Ascending aorta (tissue), 2 donors: ENCODE data around the gene DPP3. TPM values are rescaled to one million over a fixed set of nuclear protein-coding genes. Genes with fewer than 3 reads are reported as not detected.
"Not testable (repeated sequence)": the region's sequence is repeated elsewhere in the genome, so short reads cannot be mapped to it uniquely, and the experiment has no call there.

ENCODE experiments used
- DNase-seq, 2 donors: peaks; one replicate each; pipeline ENCODE4 v3.0.0-alpha.2; 2019; ENCODE audit warnings: low spot score in 2 of 2
- H3K27ac ChIP-seq, 2 donors: fragments of 200-600 bp; sonication (generic); one replicate each; pipeline ENCODE4 v1.5.1; 2016 to 2017; ENCODE audit warnings: mild to moderate bottlenecking in 1 of 2
- H3K27me3 ChIP-seq: fragments of 200-600 bp; sonication (generic); one replicate; pipeline ENCODE4 v1.5.1; 2017
- H3K36me3 ChIP-seq, 2 donors: fragments of 200-600 bp; sonication (generic); one replicate each; pipeline ENCODE4 v1.5.1; 2016
- H3K4me1 ChIP-seq, 2 donors: fragments of 200-600 bp; sonication (generic); one replicate each; pipeline ENCODE4 v1.5.1; 2016 to 2017; ENCODE audit warnings: mild to moderate bottlenecking in 1 of 2
- H3K4me3 ChIP-seq, 2 donors: fragments of 200-600 bp; sonication (generic); one replicate each; pipeline ENCODE4 v1.5.1; 2016 to 2017; ENCODE audit warnings: mild to moderate bottlenecking in 1 of 2
- H3K9me3 ChIP-seq, 2 donors: fragments of 200-600 bp; sonication (generic); one replicate each; pipeline ENCODE4 v1.5.1; 2016
- CTCF ChIP-seq, 3 experiments: fragments of 200-600 bp in 2 of 3; fragments of 450-650 bp in 1 of 3; sonication (generic) in 2 of 3; IDR thresholded peaks; one replicate each; pipeline ENCODE4 v1.5.1; 2016 to 2019; ENCODE audit warnings: antibody characterized with exemption in 3 of 3, mild to moderate bottlenecking in 1 of 3, moderate library complexity in 1 of 3
- intact Hi-C: fragments of 100-400 bp; cut with DNase I; formaldehyde crosslinking; loops from one replicate; pipeline ENCODE4 v1.15.1; 2023
- total RNA-seq: library from RNA; depleted of rRNA; stranded (reverse); fragments of >200 nt; gene quantifications from one replicate; pipeline ENCODE4 v1.1.0, GENCODE V29; 2016

DPP3 gene
- total RNA-seq, 1 donor from 2014 or later: 14.8 TPM

DNA sequence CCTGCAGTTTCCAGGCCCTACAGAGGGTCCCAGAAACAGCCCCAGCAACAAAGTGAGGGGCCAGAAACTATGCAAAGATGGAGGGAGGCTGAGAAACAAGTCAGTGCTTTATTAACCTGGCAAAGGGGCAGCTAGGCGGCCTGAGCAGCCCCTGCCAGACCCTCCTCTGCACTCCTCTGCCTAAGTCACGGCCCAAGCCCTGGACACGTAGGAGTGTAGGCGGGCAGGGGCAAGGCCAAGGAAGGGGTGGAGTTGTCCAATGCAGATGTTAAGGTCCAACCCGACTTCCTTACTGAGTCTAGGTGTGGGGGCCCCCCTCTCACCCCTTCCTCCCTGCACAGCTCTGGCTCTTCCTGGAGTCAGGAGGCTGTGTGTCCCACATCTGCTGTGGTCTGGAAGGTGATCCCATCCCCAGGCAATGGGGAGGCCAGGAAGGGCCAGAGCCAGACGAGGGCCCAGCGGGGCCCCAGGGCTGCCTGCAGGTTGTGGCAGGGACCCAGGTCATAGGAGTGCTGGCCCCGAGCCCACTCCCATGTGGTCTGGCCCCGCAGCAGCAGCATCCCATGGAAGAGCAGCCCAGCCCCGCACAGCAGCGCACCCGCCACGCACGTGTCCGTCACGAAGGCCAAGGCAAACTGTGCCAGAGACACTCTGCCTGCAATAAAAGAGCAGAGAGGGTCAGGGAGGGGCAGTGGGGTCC, 59.1 kb downstream of the DPP3 start:
- Histone ChIP-seq H3K27ac (no peak overlapping the region), H3K27me3 (no peaks in the 10 kb centered on the region), H3K9me3 (no peaks in the 10 kb centered on the region), H3K4me3 (no peak overlapping the region), H3K36me3 (peaks cover 24 to 35% of the 10 kb centered on the region in 2 donors), H3K4me1 (peaks cover 0 to 4% of the 10 kb centered on the region in 2 donors)
- intact Hi-C loops: no loop called here
- no peak for DNase-seq
- no peak for TF ChIP-seq CTCF (IDR thresholded peaks at IDR 0.05)

- no peaks in the 10 kb centered on the region for H3K27me3 ChIP-seq
- no peak overlapping the region for H3K27ac ChIP-seq
- H3K4me3 ChIP-seq: no peak overlapping the region
- H3K4me1 ChIP-seq: peaks cover 1 to 7% of the 10 kb centered on the region in 2 donors
- DNase-seq: no peak
- intact Hi-C loops: no loop called here
- peaks cover 24 to 35% of the 10 kb centered on the region in 2 donors for H3K36me3 ChIP-seq
- no peak for TF ChIP-seq CTCF (IDR thresholded peaks at IDR 0.05)
- no peaks in the 10 kb centered on the region for H3K9me3 ChIP-seq
Observed at GRCh38 chr11:66539870-66540213, 59.6 kb downstream of the DPP3 start.

DNA sequence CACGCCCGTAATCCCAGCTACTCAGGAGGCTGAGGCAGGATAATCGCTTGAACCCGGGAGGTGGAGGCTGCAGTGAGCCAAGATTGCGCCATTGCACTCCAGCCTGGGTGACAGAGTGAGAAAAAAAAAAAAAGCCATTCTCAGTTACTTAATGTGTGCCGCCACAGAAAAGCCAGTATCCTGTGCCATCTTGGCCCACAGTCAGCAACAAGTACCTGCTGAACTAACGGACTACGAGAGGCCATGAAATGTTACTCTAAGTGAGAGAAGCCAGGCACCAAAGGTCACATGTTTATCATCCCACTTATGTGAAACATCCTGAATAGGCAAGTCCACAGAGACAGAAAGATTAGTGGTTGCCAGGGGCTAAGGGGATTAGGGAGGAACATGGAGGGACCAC, 60.4 kb downstream of the DPP3 start:
- H3K9me3 ChIP-seq, H3K27ac ChIP-seq, intact Hi-C loops, DNase-seq, H3K4me3 ChIP-seq, H3K27me3 ChIP-seq: not testable (repeated sequence)
- Histone ChIP-seq H3K36me3 (peaks cover 23 to 30% of the 10 kb centered on the region in 2 donors), H3K4me1 (peaks cover 3 to 14% of the 10 kb centered on the region in 2 donors)

DNA sequence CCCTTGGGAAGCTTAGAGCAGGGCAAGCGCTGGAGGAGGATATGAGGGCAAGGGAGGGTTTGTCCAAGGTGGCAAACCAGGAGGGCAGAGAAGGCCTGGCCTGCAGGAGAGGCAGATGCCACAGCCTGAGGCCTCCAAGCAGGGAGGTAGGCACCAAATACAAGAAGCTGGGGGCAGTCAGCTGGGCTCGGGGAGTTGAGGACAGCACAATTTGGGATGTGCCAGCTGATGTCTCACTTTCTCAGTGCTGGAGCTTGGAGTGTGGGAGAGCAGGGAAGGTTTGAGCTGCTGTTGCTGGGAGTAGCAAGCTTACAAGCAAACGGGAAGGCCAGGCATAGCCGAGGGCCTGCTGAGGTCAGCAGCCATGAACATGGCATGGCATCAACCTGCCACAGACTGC, 61.7 kb downstream of the DPP3 start:
- no peak overlapping the region for H3K4me3 ChIP-seq
- TF ChIP-seq CTCF (IDR thresholded peaks at IDR 0.05): no peak
- H3K4me1 ChIP-seq: peaks cover 3 to 20% of the 10 kb centered on the region in 2 donors
- no peaks in the 10 kb centered on the region for H3K27me3 ChIP-seq
- no peaks in the 10 kb centered on the region for H3K9me3 ChIP-seq
- H3K27ac ChIP-seq: no peak overlapping the region
- peaks cover 12 to 23% of the 10 kb centered on the region in 2 donors for H3K36me3 ChIP-seq
- no peak for DNase-seq
- intact Hi-C loops: no loop called here

- no peak for DNase-seq
- Histone ChIP-seq H3K4me3 (no peak overlapping the region), H3K9me3 (no peaks in the 10 kb centered on the region), H3K36me3 (peaks cover 12 to 18% of the 10 kb centered on the region in 2 donors), H3K27ac (no peak overlapping the region), H3K4me1 (peaks cover 3 to 20% of the 10 kb centered on the region in 2 donors), H3K27me3 (no peaks in the 10 kb centered on the region)
- intact Hi-C loops: no loop called here
- no peak for TF ChIP-seq CTCF (IDR thresholded peaks at IDR 0.05)
Observed at GRCh38 chr11:66542362-66542761, 62.1 kb downstream of the DPP3 start.

DNA sequence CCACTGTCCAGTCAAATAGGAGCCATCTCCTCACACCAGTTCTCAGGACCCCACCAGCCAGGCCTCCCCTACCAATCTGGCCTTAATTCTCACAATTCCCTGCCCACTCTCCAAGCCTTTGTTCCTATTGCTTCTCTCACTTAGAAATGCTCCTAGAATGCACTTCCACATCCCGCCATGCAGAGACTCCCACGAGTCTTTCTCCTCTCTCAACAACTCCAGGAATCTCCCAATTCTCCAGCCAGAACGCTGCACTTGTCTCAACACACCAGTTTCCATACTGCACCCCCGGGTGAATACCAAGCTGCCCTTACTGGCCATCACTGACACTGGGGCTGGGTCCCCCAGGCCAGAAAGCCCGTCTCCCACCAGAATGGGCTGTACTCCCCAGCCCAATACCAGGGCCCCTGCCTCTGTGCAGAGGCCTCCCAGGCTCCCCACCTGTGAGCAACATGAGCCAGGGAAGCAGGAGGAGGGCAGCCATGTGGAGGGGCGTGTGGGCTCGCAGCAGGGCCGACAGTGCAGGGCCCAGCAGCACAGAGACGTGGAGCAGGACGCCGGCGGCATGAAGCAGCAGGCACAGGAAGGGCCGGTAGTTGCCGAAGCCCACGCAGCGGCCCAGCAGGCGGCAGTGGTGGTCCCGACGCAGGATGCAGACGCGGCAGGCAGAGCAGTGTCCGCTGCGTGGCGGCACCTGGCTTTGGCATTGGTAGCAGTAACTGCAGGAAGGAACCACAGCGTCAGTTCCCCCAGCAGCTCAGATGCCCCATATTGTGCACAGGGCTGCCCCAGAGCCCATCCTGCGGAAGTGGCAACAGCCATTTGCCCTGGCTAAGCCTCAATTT, 63.3 kb downstream of the DPP3 start:
- H3K4me1 ChIP-seq: peaks cover 3 to 20% of the 10 kb centered on the region in 2 donors
- peak in 1 of 2 donors; percentile 75 for DNase-seq
- TF ChIP-seq CTCF (IDR thresholded peaks at IDR 0.05): peak; percentile 11 to 22 (median 15)
- peaks cover 12 to 15% of the 10 kb centered on the region in 2 donors for H3K36me3 ChIP-seq
- H3K4me3 ChIP-seq: peak overlapping the region in 1 of 2 donors; percentile 17
- H3K27ac ChIP-seq: no peak overlapping the region
- no peaks in the 10 kb centered on the region for H3K9me3 ChIP-seq
- intact Hi-C loops: no loop called here
- no peaks in the 10 kb centered on the region for H3K27me3 ChIP-seq

DNA sequence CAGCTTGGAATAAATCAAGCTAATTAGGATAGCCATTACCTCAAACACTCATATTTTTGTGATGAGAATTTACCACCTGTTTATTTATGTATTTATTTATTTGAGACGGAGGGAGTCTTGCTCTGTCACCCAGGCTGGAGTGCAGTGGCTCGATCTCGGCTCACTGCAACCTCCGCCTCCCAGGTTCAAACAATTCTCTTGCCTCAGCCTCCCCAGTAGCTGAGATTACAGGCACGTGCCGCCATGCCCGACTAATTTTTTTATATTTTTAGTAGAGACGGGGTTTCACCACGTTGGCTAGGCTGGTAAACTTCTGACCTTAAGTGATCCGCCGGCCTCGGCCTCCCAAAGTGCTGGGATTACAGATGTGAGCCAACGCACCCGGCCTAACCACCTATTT, 64.7 kb downstream of the DPP3 start:
- H3K36me3 ChIP-seq, H3K27ac ChIP-seq, intact Hi-C loops, H3K9me3 ChIP-seq, DNase-seq, H3K27me3 ChIP-seq: not testable (repeated sequence)
- H3K4me1 ChIP-seq: peaks cover 3 to 20% of the 10 kb centered on the region in 2 donors
- peak overlapping the region; percentile 80 to 92 for H3K4me3 ChIP-seq
